K562 (cell line): ENCODE data around the gene TEX30. TPM values are rescaled to one million over a fixed set of nuclear protein-coding genes. Genes with fewer than 3 reads are reported as not detected.

ENCODE experiments used
- ATAC-seq: fragments of 200-7000 bp; cut with Tn5 transposase; 3 replicates; pipeline ENCODE4 v1.9.1; 2020; ENCODE audit warnings: moderate library complexity
- BruUV-seq: library from RNA; stranded (reverse); fragments of 400-500 nt; replicated peaks from 2 replicates; lab custom pipeline; 2021; lab: Mats Ljungman, UMichigan
- CTCF ChIA-PET: fragments of 300-600 bp; formaldehyde crosslinking; extraction: SDS; loops from one replicate; lab custom pipeline; 2021; ENCODE audit warnings: low intra/inter-chr PET ratio; lab: Yijun Ruan, JAX
- POLR2A ChIA-PET: fragments of 300-600, 350-650 bp; sonication (Branson Sonifier 250); formaldehyde crosslinking; extraction: SDS; loops from one replicate; lab custom pipeline; 2021; ENCODE audit warnings: antibody characterized with exemption, inconsistent platforms; lab: Yijun Ruan, JAX
- DNase-seq, 4 experiments: peaks; one replicate each; pipeline versions ENCODE4 v3.0.0 to v3.0.0-alpha.2; 2011 to 2018; ENCODE audit warnings: low spot score in 3 of 4, mixed read lengths in 3 of 4; ENCODE audit errors: extremely low read depth in 1 of 4
- FAIRE-seq: peaks from 2 replicates; lab custom pipeline; 2011; peaks lifted over from hg19 to GRCh38; lab: Jason Lieb, UNC
- H2AFZ ChIP-seq: 2 replicates; pipeline ENCODE4 v1.6.0; 2011; ENCODE audit warnings: low read depth, low read length, control low read depth, inconsistent platforms
- H3K27ac ChIP-seq: fragments of 200-600 bp; 3 replicates; pipeline ENCODE4 v1.8.0; 2011; ENCODE audit warnings: low read depth, mild to moderate bottlenecking, control low read depth, inconsistent platforms, low read length, moderate library complexity, mixed read lengths; ENCODE audit errors: extremely low read depth
- H3K27me3 ChIP-seq, 2 experiments: fragments of 300-600 bp in 1 of 2; 2 replicates in 1 of 2; 3 replicates in 1 of 2; pipeline versions ENCODE4 v1.6.0 to v1.8.0; 2011; ENCODE audit warnings: inconsistent platforms in 2 of 2, low read length in 2 of 2, mild to moderate bottlenecking in 1 of 2, mixed read lengths in 1 of 2, moderate library complexity in 1 of 2; ENCODE audit not compliant: control insufficient read depth in 2 of 2, insufficient read depth in 2 of 2
- H3K36me3 ChIP-seq: fragments of 300-600 bp; 3 replicates; pipeline ENCODE4 v1.8.0; 2011; ENCODE audit warnings: mild to moderate bottlenecking, low read length, inconsistent platforms; ENCODE audit not compliant: control insufficient read depth, insufficient read depth
- H3K4me1 ChIP-seq, 2 experiments: fragments of 200-600 bp in 1 of 2; replicated peaks in 1 of 2; 2 replicates in 1 of 2; 3 replicates in 1 of 2; pipeline versions ENCODE4 v1.5.1 to v1.8.0; 2011; ENCODE audit warnings: inconsistent platforms in 2 of 2, low read length in 2 of 2, mild to moderate bottlenecking in 1 of 2, mixed read lengths in 1 of 2, moderate library complexity in 1 of 2; ENCODE audit not compliant: control insufficient read depth in 2 of 2, insufficient read depth in 2 of 2
- H3K4me2 ChIP-seq: 2 replicates; pipeline ENCODE4 v1.6.1; 2011; ENCODE audit warnings: low read length, control low read depth, inconsistent platforms, mixed read lengths; ENCODE audit not compliant: insufficient read depth
- H3K4me3 ChIP-seq: fragments of 200-600 bp; sonication (generic), shearing (Covaris generic); 2 replicates; pipeline ENCODE4 v1.5.1; 2016; ENCODE audit warnings: control low read depth, inconsistent platforms
- H3K79me2 ChIP-seq: fragments of 200-600 bp; 3 replicates; pipeline ENCODE4 v1.8.0; 2011; ENCODE audit warnings: low read length, inconsistent platforms; ENCODE audit not compliant: control insufficient read depth, insufficient read depth
- H3K9ac ChIP-seq, 2 experiments: 2 replicates each; pipeline versions ENCODE4 v1.6.0 to v1.6.1; 2011; ENCODE audit warnings: low read depth in 2 of 2, low read length in 2 of 2, control low read depth in 1 of 2, inconsistent platforms in 1 of 2, mild to moderate bottlenecking in 1 of 2, mixed read lengths in 1 of 2; ENCODE audit not compliant: insufficient read depth in 1 of 2
- H3K9me1 ChIP-seq: one replicate; pipeline ENCODE4 v1.6.0; 2011; ENCODE audit warnings: inconsistent platforms, mild to moderate bottlenecking, low read length, moderate library complexity; ENCODE audit not compliant: control insufficient read depth, insufficient read depth
- H3K9me3 ChIP-seq: replicated peaks from 2 replicates; pipeline ENCODE4 v1.5.1; 2011; ENCODE audit warnings: low read depth, low read length, inconsistent platforms; ENCODE audit not compliant: control insufficient read depth, insufficient read depth
- H4K20me1 ChIP-seq: replicated peaks from 2 replicates; pipeline ENCODE4 v1.6.1; 2011; ENCODE audit warnings: low read length, inconsistent platforms, mixed read lengths; ENCODE audit not compliant: control insufficient read depth, insufficient read depth
- CEBPB ChIP-seq: fragments of 450-650 bp; IDR thresholded peaks from 2 replicates; pipeline ENCODE4 v1.6.1; 2016; ENCODE audit warnings: missing genetic modification characterization, missing compliant biosample characterization
- CHD1 ChIP-seq: fragments of 200-600 bp; sonication (generic); IDR thresholded peaks from one replicate; pipeline ENCODE4 v1.6.1; 2012; ENCODE audit warnings: mild to moderate bottlenecking, moderate library complexity, low read length, inconsistent platforms
- JUND ChIP-seq, 2 experiments: IDR thresholded peaks; 2 replicates in 1 of 2; 3 replicates in 1 of 2; pipeline ENCODE4 v1.6.1; 2011; ENCODE audit warnings: borderline replicate concordance in 2 of 2, low read depth in 2 of 2, low read length in 2 of 2, improper control_type of control experiment in 1 of 2, missing biosample characterization in 1 of 2, missing genetic modification characterization in 1 of 2, missing genetic modification reagents in 1 of 2
- SREBF1 ChIP-seq: fragments of 150-350 bp; IDR thresholded peaks from 2 replicates; pipeline ENCODE4 v1.6.1; 2014; ENCODE audit warnings: antibody characterized with exemption, low read depth, low read length, borderline replicate concordance
- ZNF253 ChIP-seq: fragments of 250-450 bp; sonication (Bioruptor Pico); conservative IDR thresholded peaks from 2 replicates; pipeline ENCODE4 v1.6.1; 2021; ENCODE audit warnings: mild to moderate bottlenecking
- ZNF655 ChIP-seq: fragments of 250-450 bp; sonication (Bioruptor Pico); IDR thresholded peaks from 2 replicates; pipeline ENCODE4 v1.5.0; 2021
- WGBS: fragments of 100-300 bp; shearing (Covaris generic); methylation state at CpG from one replicate; pipeline ENCODE4 v1.1.6; 2016; ENCODE audit warnings: low coverage, mixed read lengths; ENCODE audit not compliant: insufficient coverage; ENCODE audit errors: missing lambda C conversion rate; 5-methylcytosine and 5-hydroxymethylcytosine counted together
- in situ Hi-C: fragments of 300-500 bp; cut with MboI; formaldehyde crosslinking; loops from 4 replicates; pipeline ENCODE4 v1.15.0; 2018; ENCODE audit warnings: inconsistent platforms, mixed read lengths
- intact Hi-C: fragments of 100-400 bp; cut with micrococcal nuclease; formaldehyde crosslinking; loops from 2 replicates; pipeline ENCODE4 v1.14.2; 2022
- polyA plus RNA-seq, 8 experiments: library from polyadenylated mRNA; depleted of rRNA in 4 of 8; stranded (reverse) in 5 of 8; unstranded in 3 of 8; fragments of >200 nt; fragmentation: Nextera tagmentation in 2 of 8; fragmentation: Illumina TruSeq in 1 of 8; extraction: Ambion mirVana in 2 of 8; extraction: Trizol in 1 of 8; gene quantifications; 2 replicates each; pipeline versions ENCODE4 v1.2.1 to v1.2.3, GENCODE V29; 2011 to 2014; ENCODE audit warnings: inconsistent platforms in 1 of 8, missing spikeins in 1 of 8
- total RNA-seq, 7 experiments: library from RNA; depleted of rRNA in 6 of 7; stranded (reverse); fragments of >200 nt in 6 of 7; fragmentation: Illumina TruSeq in 2 of 7; extraction: Trizol in 2 of 7; gene quantifications; 2 replicates each; pipeline versions ENCODE4 v1.2.1 to v1.2.3, GENCODE V29; 2011 to 2021; ENCODE audit warnings: low replicate concordance in 1 of 7

Gene TEX30
- total and polyA plus RNA-seq, 9 of the 15 experiments (the other 6 are each of a cell fraction or from before 2014, with no cell fraction given) = 24.1 to 143 (median 37.3) TPM

GRCh38 chr13:102771298-102772041 is 2.1 kb downstream of the TEX30 start:
- FAIRE-seq = peak; percentile 6
- intact Hi-C loops = loop anchor here (2.0 to 10.0 kb wide), 3 partner anchors 75 to 175 kb away; partner anchors contain the start of genes ERCC5 and TPP2
- CTCF ChIA-PET = no interaction called here
- no TSS peak for BruUV-seq
- Histone ChIP-seq H3K9ac (no peak overlapping the region), H3K4me1 (peaks cover 11 to 26% of the 10 kb centered on the region in 2 experiments; a peak in 4 of 5 replicates), H4K20me1 (no peaks in the 10 kb centered on the region), H3K4me3 (0 out of 2 replicates have a peak overlapping the region, but pooled peaks have one; percentile 6), H3K27me3 (no peaks in the 10 kb centered on the region), H3K4me2 (peak overlapping the region; percentile 63), H3K9me1 (no peaks in the 10 kb centered on the region), H3K27ac (no peak overlapping the region), H2AFZ (no peak overlapping the region), H3K36me3 (peaks cover 31% of the 10 kb centered on the region; the same call in 1 of the 3 replicates), H3K79me2 (peaks cover 24% of the 10 kb centered on the region), H3K9me3 (no peaks in the 10 kb centered on the region)
- in situ Hi-C loops = no loop called here
- WGBS = 51% methylated on average over 6 of the region's 6 CpGs
- no peak for DNase-seq
- no peak for ATAC-seq
- TF ChIP-seq JUND (IDR thresholded peaks at IDR 0.05; ENCODE audit: borderline replicate concordance, low read depth, low read length) = no peak
- no peak for TF ChIP-seq JUND (tag; IDR thresholded peaks at IDR 0.05; ENCODE audit: borderline replicate concordance, low read depth, low read length)
- no peak for TF ChIP-seq SREBF1
- no peak for TF ChIP-seq CHD1
- TF ChIP-seq CEBPB = no peak
- TF ChIP-seq ZNF253 = no peak
- TF ChIP-seq ZNF655 (CRISPR knock-in tag) = no peak
- POLR2A ChIA-PET = interaction anchor here (2.0 kb wide), 1 partner anchor 13 kb away, joined by 8 read pairs; a partner anchor contains a TSS
